HepG2 (cell line): ENCODE results near the gene GPR137. TPM values are rescaled to one million over a fixed set of nuclear protein-coding genes. Genes with fewer than 3 reads are reported as not detected.
A peak's percentile ranks its signal among the peaks of the same experiment; 100 is the strongest.

Experiments
- DNMT1 ChIP-seq: sonication (generic); formaldehyde crosslinking; IDR thresholded peaks from 2 replicates; pipeline ENCODE4 v1.5.1; 2020; ENCODE audit warnings: mild to moderate bottlenecking, missing genetic modification reagents
- HES4 ChIP-seq: sonication (generic); formaldehyde crosslinking; IDR thresholded peaks from 2 replicates; pipeline ENCODE4 v1.9.0; 2021; ENCODE audit warnings: mild to moderate bottlenecking, missing genetic modification reagents, borderline replicate concordance
- NFYC ChIP-seq: IDR thresholded peaks from 2 replicates; pipeline ENCODE4 v1.6.1; 2016; ENCODE audit warnings: missing genetic modification reagents, missing compliant biosample characterization
- PLRG1 ChIP-seq: fragments of 450-650 bp; conservative IDR thresholded peaks from 2 replicates; pipeline ENCODE4 v1.6.1; 2016
- SRSF9 ChIP-seq: fragments of 200-400 bp; formaldehyde crosslinking; IDR thresholded peaks from 2 replicates; pipeline ENCODE4 v1.6.1; 2018; ENCODE audit warnings: borderline replicate concordance, mild to moderate bottlenecking, low read depth, low read length; ENCODE audit not compliant: insufficient read depth, poor library complexity, severe bottlenecking
- TERF1 ChIP-seq: sonication (generic); formaldehyde crosslinking; IDR thresholded peaks from 2 replicates; pipeline ENCODE4 v1.8.0; 2022; ENCODE audit warnings: mild to moderate bottlenecking, missing genetic modification reagents, moderate library complexity
- THAP7 ChIP-seq: sonication (generic); formaldehyde crosslinking; IDR thresholded peaks from 2 replicates; pipeline ENCODE4 v1.8.1; 2023; ENCODE audit warnings: mild to moderate bottlenecking, missing genetic modification reagents
- THAP9 ChIP-seq: sonication (generic); formaldehyde crosslinking; IDR thresholded peaks from 2 replicates; pipeline ENCODE4; 2020; ENCODE audit warnings: missing genetic modification reagents, mild to moderate bottlenecking, borderline replicate concordance
- TRAFD1 ChIP-seq: sonication (generic); formaldehyde crosslinking; IDR thresholded peaks from 2 replicates; pipeline ENCODE4 v1.5.1; 2020; ENCODE audit warnings: missing genetic modification reagents, mild to moderate bottlenecking, borderline replicate concordance
- ZBTB42 ChIP-seq: sonication (generic); formaldehyde crosslinking; IDR thresholded peaks from 2 replicates; pipeline ENCODE4 v1.5.0; 2020; ENCODE audit warnings: mild to moderate bottlenecking, missing genetic modification reagents
- ZNF281 ChIP-seq: sonication (generic); formaldehyde crosslinking; IDR thresholded peaks from 2 replicates; pipeline ENCODE4 v1.4.0; 2020; ENCODE audit warnings: missing genetic modification reagents, borderline replicate concordance
- ZNF691 ChIP-seq: sonication (generic); formaldehyde crosslinking; IDR thresholded peaks from 2 replicates; pipeline ENCODE4 v1.4.0; 2020; ENCODE audit warnings: missing genetic modification reagents, low read depth, mild to moderate bottlenecking, borderline replicate concordance
- ZXDC ChIP-seq: sonication (generic); formaldehyde crosslinking; IDR thresholded peaks from 2 replicates; pipeline ENCODE4 v1.5.0; 2020; ENCODE audit warnings: mild to moderate bottlenecking, missing genetic modification reagents
- polyA plus RNA-seq, 8 experiments: library from polyadenylated mRNA; depleted of rRNA in 3 of 8; stranded (reverse) in 7 of 8; unstranded in 1 of 8; fragments of >200 nt; fragmentation: Illumina TruSeq in 4 of 8; extraction: Trizol in 4 of 8; gene quantifications; 2 replicates each; pipeline versions ENCODE4 v1.2.1 to v1.2.3, GENCODE V29; 2011 to 2016; ENCODE audit warnings: low read depth in 4 of 8, missing spikeins in 1 of 8, mixed read lengths in 1 of 8; ENCODE audit not compliant: insufficient read depth in 1 of 8
- total RNA-seq, 5 experiments: library from RNA; depleted of rRNA; stranded (reverse); fragments of >200 nt; fragmentation: Illumina TruSeq; extraction: Trizol; gene quantifications; 2 replicates each; pipeline ENCODE4 v1.2.3, GENCODE V29; 2016; ENCODE audit warnings: low read depth in 1 of 5

GPR137 gene
- total and polyA plus RNA-seq, 2 of the 13 experiments (the other 11 are each of a cell fraction or from before 2014, with no cell fraction given), result 8.5 to 13.2 TPM

- no peak for TF ChIP-seq TRAFD1
- no peak for TF ChIP-seq PLRG1
- TF ChIP-seq THAP9 (CRISPR knock-in tag), result peak; percentile 81
- TF ChIP-seq NFYC (CRISPR knock-in tag), result peak; percentile 57; the same call in 1 of the 2 replicates
- TF ChIP-seq TERF1 (CRISPR knock-in tag), result no peak
- TF ChIP-seq THAP7 (CRISPR knock-in tag), result no peak
- no peak for TF ChIP-seq SRSF9
- no peak for TF ChIP-seq ZNF691
- TF ChIP-seq ZNF281 (CRISPR knock-in tag), result peak; percentile 94
- TF ChIP-seq DNMT1 (CRISPR knock-in tag), result 0 out of 2 replicates have a peak, but pooled peaks have one; percentile 43
- peak; percentile 84; the same call in 1 of the 2 replicates for TF ChIP-seq ZBTB42 (CRISPR knock-in tag)
- TF ChIP-seq HES4 (CRISPR knock-in tag), result no peak
- no peak for TF ChIP-seq ZXDC
These were observed 38.5 kb upstream of the GPR137 start, which contains the start of gene PPP1R14B (continued) for GRCh38 chr11:64246871-64247728.
